ENCODE data around the gene RNASEH1. TPM values are rescaled to one million over a fixed set of nuclear protein-coding genes. Genes with fewer than 3 reads are reported as not detected.

The RNASEH1 gene
- total RNA-seq, 1 donor from 2014 or later: 35.5 TPM

- H3K4me2 ChIP-seq (ENCODE audit: low read length): no peak overlapping the region
- Mint-ChIP-seq H3K4me1 (ENCODE audit: low read depth, unreplicated experiment) (peaks cover 3% of the 10 kb centered on the region), H3K27me3 (ENCODE audit: low read depth, unreplicated experiment) (no peaks in the 10 kb centered on the region), H3K4me3 (ENCODE audit: unreplicated experiment) (no peak overlapping the region), H3K27ac (ENCODE audit: unreplicated experiment) (no peak overlapping the region), H3K36me3 (ENCODE audit: low read depth, unreplicated experiment) (peaks cover 25% of the 10 kb centered on the region), H3K9me3 (ENCODE audit: unreplicated experiment) (peaks cover 9% of the 10 kb centered on the region)
- peaks cover 18% of the 10 kb centered on the region for H3K36me3 ChIP-seq (ENCODE audit: insufficient read depth, low read length)
- no peak overlapping the region for H2AFZ ChIP-seq (ENCODE audit: low read depth, low read length)
- no peaks in the 10 kb centered on the region for H4K20me1 ChIP-seq (ENCODE audit: insufficient read depth, low read length)
- H3K79me2 ChIP-seq (ENCODE audit: insufficient read depth, low read length): peaks cover 21% of the 10 kb centered on the region
- H3K27me3 ChIP-seq (ENCODE audit: insufficient read depth, low read length): no peaks in the 10 kb centered on the region
- no peaks in the 10 kb centered on the region for H3K9me3 ChIP-seq (ENCODE audit: insufficient read depth, low read depth, low read length)
- no peak overlapping the region for H3K4me3 ChIP-seq (ENCODE audit: insufficient read depth, low read depth, low read length)
- FAIRE-seq: no peak
- no peak for DNase-seq (ENCODE audit: low read depth)
- no peak for TF ChIP-seq CTCF (IDR thresholded peaks at IDR 0.05; ENCODE audit: insufficient read depth, low read depth, low read length)
- H3K9ac ChIP-seq (ENCODE audit: low read length): no peak overlapping the region
- H3K27ac ChIP-seq (ENCODE audit: low read depth, low read length): no peak overlapping the region
- no peaks in the 10 kb centered on the region for H3K4me1 ChIP-seq (ENCODE audit: insufficient read depth, low read length)
Observed at GRCh38 chr2:3513026-3513810, 44.9 kb downstream of the RNASEH1 start.

GRCh38 chr2:3512086-3512485, 46.0 kb downstream of the RNASEH1 start:
- no peaks in the 10 kb centered on the region for H3K27me3 ChIP-seq (ENCODE audit: insufficient read depth, low read length)
- no peak overlapping the region for H3K9ac ChIP-seq (ENCODE audit: low read length)
- H3K4me1 Mint-ChIP-seq (ENCODE audit: low read depth, unreplicated experiment): no peaks in the 10 kb centered on the region
- no peak overlapping the region for H3K4me3 ChIP-seq (ENCODE audit: insufficient read depth, low read depth, low read length)
- H3K36me3 Mint-ChIP-seq (ENCODE audit: low read depth, unreplicated experiment): peaks cover 32% of the 10 kb centered on the region
- H3K4me3 Mint-ChIP-seq (ENCODE audit: unreplicated experiment): no peak overlapping the region
- H2AFZ ChIP-seq (ENCODE audit: low read depth, low read length): no peak overlapping the region
- FAIRE-seq: no peak
- no peak for TF ChIP-seq EZH2 (IDR thresholded peaks at IDR 0.05; ENCODE audit: insufficient read depth, low read length)
- TF ChIP-seq CTCF (IDR thresholded peaks at IDR 0.05; ENCODE audit: insufficient read depth, low read depth, low read length): no peak
- H3K27ac ChIP-seq (ENCODE audit: low read depth, low read length): no peak overlapping the region
- H4K20me1 ChIP-seq (ENCODE audit: insufficient read depth, low read length): no peaks in the 10 kb centered on the region
- no peak overlapping the region for H3K4me2 ChIP-seq (ENCODE audit: low read length)
- H3K4me1 ChIP-seq (ENCODE audit: insufficient read depth, low read length): no peaks in the 10 kb centered on the region
- H3K9me3 Mint-ChIP-seq (ENCODE audit: unreplicated experiment): peaks cover 11% of the 10 kb centered on the region
- H3K27me3 Mint-ChIP-seq (ENCODE audit: low read depth, unreplicated experiment): no peaks in the 10 kb centered on the region
- H3K79me2 ChIP-seq (ENCODE audit: insufficient read depth, low read length): peaks cover 10% of the 10 kb centered on the region
- H3K36me3 ChIP-seq (ENCODE audit: insufficient read depth, low read length): peaks cover 18% of the 10 kb centered on the region
- H3K9me3 ChIP-seq (ENCODE audit: insufficient read depth, low read depth, low read length): no peaks in the 10 kb centered on the region
- H3K27ac Mint-ChIP-seq (ENCODE audit: unreplicated experiment): no peak overlapping the region
- DNase-seq (ENCODE audit: low read depth): peak; percentile 57

- TF ChIP-seq CTCF (IDR thresholded peaks at IDR 0.05; ENCODE audit: insufficient read depth, low read depth, low read length) (no peak), EZH2 (IDR thresholded peaks at IDR 0.05; ENCODE audit: insufficient read depth, low read length) (no peak)
- Histone ChIP-seq H3K4me1 (ENCODE audit: insufficient read depth, low read length) (no peaks in the 10 kb centered on the region), H2AFZ (ENCODE audit: low read depth, low read length) (no peak overlapping the region), H3K4me2 (ENCODE audit: low read length) (no peak overlapping the region), H3K4me3 (ENCODE audit: insufficient read depth, low read depth, low read length) (no peak overlapping the region), H3K9ac (ENCODE audit: low read length) (no peak overlapping the region), H3K79me2 (ENCODE audit: insufficient read depth, low read length) (peaks cover 4% of the 10 kb centered on the region), H3K27ac (ENCODE audit: low read depth, low read length) (no peak overlapping the region), H3K9me3 (ENCODE audit: insufficient read depth, low read depth, low read length) (no peaks in the 10 kb centered on the region), H3K36me3 (ENCODE audit: insufficient read depth, low read length) (peaks cover 5% of the 10 kb centered on the region), H4K20me1 (ENCODE audit: insufficient read depth, low read length) (peaks cover 11% of the 10 kb centered on the region), H3K27me3 (ENCODE audit: insufficient read depth, low read length) (no peaks in the 10 kb centered on the region)
- H3K4me1 Mint-ChIP-seq (ENCODE audit: low read depth, unreplicated experiment): no peaks in the 10 kb centered on the region
- no peak overlapping the region for H3K27ac Mint-ChIP-seq (ENCODE audit: unreplicated experiment)
- peaks cover 24% of the 10 kb centered on the region for H3K36me3 Mint-ChIP-seq (ENCODE audit: low read depth, unreplicated experiment)
- no peaks in the 10 kb centered on the region for H3K27me3 Mint-ChIP-seq (ENCODE audit: low read depth, unreplicated experiment)
- no peak overlapping the region for H3K4me3 Mint-ChIP-seq (ENCODE audit: unreplicated experiment)
- DNase-seq (ENCODE audit: low read depth) (no peak), FAIRE-seq (no peak)
- peaks cover 4% of the 10 kb centered on the region for H3K9me3 Mint-ChIP-seq (ENCODE audit: unreplicated experiment)
Observed at GRCh38 chr2:3505771-3506170, 52.4 kb downstream of the RNASEH1 start.
